GM23338 (cell line): ENCODE data around the gene GOLGA8B. TPM values are rescaled to one million over a fixed set of nuclear protein-coding genes. Genes with fewer than 3 reads are reported as not detected.

ENCODE experiments used
- ATAC-seq: fragments of 200-7000 bp; cut with Tn5 transposase; 3 replicates; pipeline ENCODE4 v1.9.1; 2020
- DNase-seq: peaks from one replicate; pipeline ENCODE4 v3.0.0-alpha.2; 2015; ENCODE audit warnings: low spot score
- H2AFZ ChIP-seq: fragments of 200-600 bp; sonication (generic); 2 replicates; pipeline ENCODE4 v1.8.0; 2016; ENCODE audit warnings: antibody characterized with exemption, mild to moderate bottlenecking, moderate library complexity
- H3F3A ChIP-seq: fragments of 200-600 bp; sonication (generic); replicated peaks from 2 replicates; pipeline ENCODE4 v1.8.0; 2017; ENCODE audit warnings: antibody characterized with exemption, mixed run types, low read depth
- H3K27ac ChIP-seq: fragments of 200-600 bp; sonication (generic); 2 replicates; pipeline ENCODE4 v1.6.1; 2016; ENCODE audit warnings: low read depth
- H3K27me3 ChIP-seq: fragments of 200-600 bp; sonication (generic); 2 replicates; pipeline ENCODE4 v1.8.0; 2016; ENCODE audit warnings: mild to moderate bottlenecking, mixed run types, moderate library complexity; ENCODE audit not compliant: insufficient read depth
- H3K36me3 ChIP-seq: fragments of 200-600 bp; sonication (generic); 2 replicates; pipeline ENCODE4 v1.8.0; 2016; ENCODE audit warnings: mild to moderate bottlenecking; ENCODE audit not compliant: insufficient read depth
- H3K4me1 ChIP-seq: fragments of 200-600 bp; sonication (generic); 2 replicates; pipeline ENCODE4 v1.8.0; 2016; ENCODE audit warnings: mild to moderate bottlenecking, moderate library complexity; ENCODE audit not compliant: insufficient read depth
- H3K4me2 ChIP-seq: fragments of 200-600 bp; sonication (generic); 2 replicates; pipeline ENCODE4 v1.7.1; 2017; ENCODE audit warnings: mixed run types
- H3K4me3 ChIP-seq: fragments of 200-600 bp; sonication (generic); 2 replicates; pipeline ENCODE4 v1.6.1; 2016; ENCODE audit warnings: mixed run types
- H3K79me2 ChIP-seq: fragments of 200-600 bp; sonication (generic); replicated peaks from 2 replicates; pipeline ENCODE4 v1.8.0; 2017; ENCODE audit warnings: mild to moderate bottlenecking; ENCODE audit not compliant: insufficient read depth
- H3K9me2 ChIP-seq: fragments of 200-600 bp; sonication (generic); 2 replicates; pipeline ENCODE4 v1.8.0; 2017; ENCODE audit not compliant: insufficient read depth
- H4K20me1 ChIP-seq: fragments of 200-600 bp; sonication (generic); replicated peaks from 2 replicates; pipeline ENCODE4 v1.8.0; 2017; ENCODE audit warnings: mild to moderate bottlenecking; ENCODE audit not compliant: insufficient read depth
- H3K27ac Mint-ChIP-seq: 2 replicates; pipeline ENCODE4 v1.8.0; 2020; ENCODE audit warnings: inconsistent platforms, mild to moderate bottlenecking, moderate library complexity, mixed read lengths
- H3K27me3 Mint-ChIP-seq: 3 replicates; pipeline ENCODE4 v1.8.0; 2022; ENCODE audit warnings: low read depth, mild to moderate bottlenecking, moderate library complexity, mixed read lengths, inconsistent platforms; ENCODE audit not compliant: insufficient read depth, poor library complexity
- H3K36me3 Mint-ChIP-seq: 3 replicates; pipeline ENCODE4 v1.8.0; 2021; ENCODE audit warnings: low read depth, mild to moderate bottlenecking, inconsistent platforms, moderate library complexity, mixed read lengths
- H3K4me1 Mint-ChIP-seq: 3 replicates; pipeline ENCODE4 v1.8.0; 2020; ENCODE audit warnings: mild to moderate bottlenecking, inconsistent platforms, mixed read lengths
- H3K4me3 Mint-ChIP-seq: 3 replicates; pipeline ENCODE4 v1.8.0; 2021; ENCODE audit warnings: moderate library complexity, mild to moderate bottlenecking, inconsistent platforms, mixed read lengths
- H3K9me3 Mint-ChIP-seq: 3 replicates; pipeline ENCODE4 v1.8.0; 2020; ENCODE audit warnings: moderate library complexity, mild to moderate bottlenecking, inconsistent platforms, mixed read lengths
- CREB1 ChIP-seq: fragments of 250-450 bp; sonication (Bioruptor Pico); IDR thresholded peaks from 2 replicates; pipeline ENCODE4 v1.5.0; 2020; ENCODE audit warnings: low read depth, mild to moderate bottlenecking, moderate library complexity
- EZH2 ChIP-seq: fragments of 200-600 bp; sonication (generic); IDR thresholded peaks from one replicate; pipeline ENCODE4 v1.8.0; 2017; ENCODE audit warnings: antibody characterized with exemption, mild to moderate bottlenecking, low read depth; ENCODE audit not compliant: unreplicated experiment
- EZH2phosphoT487 ChIP-seq: fragments of 200-600 bp; sonication (generic); IDR thresholded peaks from one replicate; pipeline ENCODE4 v1.8.1; 2018; ENCODE audit warnings: antibody characterized with exemption; ENCODE audit not compliant: unreplicated experiment
- JUNB ChIP-seq: IDR thresholded peaks from one replicate; pipeline ENCODE4 v1.6.1; 2016; ENCODE audit warnings: antibody characterized with exemption; ENCODE audit not compliant: unreplicated experiment
- POLR2AphosphoS5 ChIP-seq: IDR thresholded peaks from 2 replicates; pipeline ENCODE4 v1.6.1; 2016; ENCODE audit warnings: antibody characterized with exemption, low read depth
- STAT1 ChIP-seq: IDR thresholded peaks from one replicate; pipeline ENCODE4 v1.6.1; 2016; ENCODE audit warnings: antibody characterized with exemption; ENCODE audit not compliant: unreplicated experiment
- polyA plus RNA-seq: library from polyadenylated mRNA; unstranded; fragments of >200 nt; fragmentation: Nextera tagmentation; extraction: Ambion mirVana; gene quantifications from 2 replicates; pipeline ENCODE4 v1.2.1, GENCODE V29; 2016
- total RNA-seq: library from RNA; depleted of rRNA; stranded (reverse); fragments of >200 nt; shearing (Covaris generic); gene quantifications from 2 replicates; pipeline ENCODE4 v1.2.3, GENCODE V29; 2014
- TF ChIP-seq, protein P1 (sequence below): IDR thresholded peaks from 2 replicates; pipeline ENCODE4 v1.6.1; 2016; ENCODE audit warnings: antibody characterized with exemption
- TF ChIP-seq, protein P2 (sequence below): fragments of 250-450 bp; sonication (Bioruptor Pico); IDR thresholded peaks from 2 replicates; pipeline ENCODE4 v1.5.0; 2020; ENCODE audit warnings: mild to moderate bottlenecking, moderate library complexity

GOLGA8B gene
- total and polyA plus RNA-seq, 2 experiments from 2014 or later: 44.9 to 50.2 TPM

DNA sequence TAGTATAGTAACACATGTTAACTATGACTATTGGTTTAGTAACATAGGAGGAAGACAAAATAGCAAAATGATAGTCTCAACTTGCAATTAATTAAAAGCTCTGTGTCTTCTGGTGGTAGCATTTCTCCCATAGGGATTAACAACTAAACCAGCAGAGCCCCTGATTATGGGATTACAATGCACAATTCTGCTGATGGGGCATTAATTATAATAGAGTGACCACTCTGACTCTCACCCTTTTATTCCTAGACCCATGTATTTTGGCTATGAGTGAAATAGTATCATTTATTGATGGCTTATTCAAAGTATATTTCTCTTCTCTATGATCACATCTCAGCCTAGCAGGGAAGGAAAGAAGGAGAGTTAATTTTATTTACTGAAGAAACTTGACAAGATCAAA is 17.5 kb upstream of the GOLGA8B start:
- TF ChIP-seq, protein P1, sequence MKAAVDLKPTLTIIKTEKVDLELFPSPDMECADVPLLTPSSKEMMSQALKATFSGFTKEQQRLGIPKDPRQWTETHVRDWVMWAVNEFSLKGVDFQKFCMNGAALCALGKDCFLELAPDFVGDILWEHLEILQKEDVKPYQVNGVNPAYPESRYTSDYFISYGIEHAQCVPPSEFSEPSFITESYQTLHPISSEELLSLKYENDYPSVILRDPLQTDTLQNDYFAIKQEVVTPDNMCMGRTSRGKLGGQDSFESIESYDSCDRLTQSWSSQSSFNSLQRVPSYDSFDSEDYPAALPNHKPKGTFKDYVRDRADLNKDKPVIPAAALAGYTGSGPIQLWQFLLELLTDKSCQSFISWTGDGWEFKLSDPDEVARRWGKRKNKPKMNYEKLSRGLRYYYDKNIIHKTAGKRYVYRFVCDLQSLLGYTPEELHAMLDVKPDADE: no peak
- TF ChIP-seq POLR2AphosphoS5 (no peak), EZH2phosphoT487 (no peak), EZH2 (no peak), JUNB (no peak), STAT1 (no peak), CREB1 (CRISPR knock-in tag) (no peak)
- TF ChIP-seq, protein P2, sequence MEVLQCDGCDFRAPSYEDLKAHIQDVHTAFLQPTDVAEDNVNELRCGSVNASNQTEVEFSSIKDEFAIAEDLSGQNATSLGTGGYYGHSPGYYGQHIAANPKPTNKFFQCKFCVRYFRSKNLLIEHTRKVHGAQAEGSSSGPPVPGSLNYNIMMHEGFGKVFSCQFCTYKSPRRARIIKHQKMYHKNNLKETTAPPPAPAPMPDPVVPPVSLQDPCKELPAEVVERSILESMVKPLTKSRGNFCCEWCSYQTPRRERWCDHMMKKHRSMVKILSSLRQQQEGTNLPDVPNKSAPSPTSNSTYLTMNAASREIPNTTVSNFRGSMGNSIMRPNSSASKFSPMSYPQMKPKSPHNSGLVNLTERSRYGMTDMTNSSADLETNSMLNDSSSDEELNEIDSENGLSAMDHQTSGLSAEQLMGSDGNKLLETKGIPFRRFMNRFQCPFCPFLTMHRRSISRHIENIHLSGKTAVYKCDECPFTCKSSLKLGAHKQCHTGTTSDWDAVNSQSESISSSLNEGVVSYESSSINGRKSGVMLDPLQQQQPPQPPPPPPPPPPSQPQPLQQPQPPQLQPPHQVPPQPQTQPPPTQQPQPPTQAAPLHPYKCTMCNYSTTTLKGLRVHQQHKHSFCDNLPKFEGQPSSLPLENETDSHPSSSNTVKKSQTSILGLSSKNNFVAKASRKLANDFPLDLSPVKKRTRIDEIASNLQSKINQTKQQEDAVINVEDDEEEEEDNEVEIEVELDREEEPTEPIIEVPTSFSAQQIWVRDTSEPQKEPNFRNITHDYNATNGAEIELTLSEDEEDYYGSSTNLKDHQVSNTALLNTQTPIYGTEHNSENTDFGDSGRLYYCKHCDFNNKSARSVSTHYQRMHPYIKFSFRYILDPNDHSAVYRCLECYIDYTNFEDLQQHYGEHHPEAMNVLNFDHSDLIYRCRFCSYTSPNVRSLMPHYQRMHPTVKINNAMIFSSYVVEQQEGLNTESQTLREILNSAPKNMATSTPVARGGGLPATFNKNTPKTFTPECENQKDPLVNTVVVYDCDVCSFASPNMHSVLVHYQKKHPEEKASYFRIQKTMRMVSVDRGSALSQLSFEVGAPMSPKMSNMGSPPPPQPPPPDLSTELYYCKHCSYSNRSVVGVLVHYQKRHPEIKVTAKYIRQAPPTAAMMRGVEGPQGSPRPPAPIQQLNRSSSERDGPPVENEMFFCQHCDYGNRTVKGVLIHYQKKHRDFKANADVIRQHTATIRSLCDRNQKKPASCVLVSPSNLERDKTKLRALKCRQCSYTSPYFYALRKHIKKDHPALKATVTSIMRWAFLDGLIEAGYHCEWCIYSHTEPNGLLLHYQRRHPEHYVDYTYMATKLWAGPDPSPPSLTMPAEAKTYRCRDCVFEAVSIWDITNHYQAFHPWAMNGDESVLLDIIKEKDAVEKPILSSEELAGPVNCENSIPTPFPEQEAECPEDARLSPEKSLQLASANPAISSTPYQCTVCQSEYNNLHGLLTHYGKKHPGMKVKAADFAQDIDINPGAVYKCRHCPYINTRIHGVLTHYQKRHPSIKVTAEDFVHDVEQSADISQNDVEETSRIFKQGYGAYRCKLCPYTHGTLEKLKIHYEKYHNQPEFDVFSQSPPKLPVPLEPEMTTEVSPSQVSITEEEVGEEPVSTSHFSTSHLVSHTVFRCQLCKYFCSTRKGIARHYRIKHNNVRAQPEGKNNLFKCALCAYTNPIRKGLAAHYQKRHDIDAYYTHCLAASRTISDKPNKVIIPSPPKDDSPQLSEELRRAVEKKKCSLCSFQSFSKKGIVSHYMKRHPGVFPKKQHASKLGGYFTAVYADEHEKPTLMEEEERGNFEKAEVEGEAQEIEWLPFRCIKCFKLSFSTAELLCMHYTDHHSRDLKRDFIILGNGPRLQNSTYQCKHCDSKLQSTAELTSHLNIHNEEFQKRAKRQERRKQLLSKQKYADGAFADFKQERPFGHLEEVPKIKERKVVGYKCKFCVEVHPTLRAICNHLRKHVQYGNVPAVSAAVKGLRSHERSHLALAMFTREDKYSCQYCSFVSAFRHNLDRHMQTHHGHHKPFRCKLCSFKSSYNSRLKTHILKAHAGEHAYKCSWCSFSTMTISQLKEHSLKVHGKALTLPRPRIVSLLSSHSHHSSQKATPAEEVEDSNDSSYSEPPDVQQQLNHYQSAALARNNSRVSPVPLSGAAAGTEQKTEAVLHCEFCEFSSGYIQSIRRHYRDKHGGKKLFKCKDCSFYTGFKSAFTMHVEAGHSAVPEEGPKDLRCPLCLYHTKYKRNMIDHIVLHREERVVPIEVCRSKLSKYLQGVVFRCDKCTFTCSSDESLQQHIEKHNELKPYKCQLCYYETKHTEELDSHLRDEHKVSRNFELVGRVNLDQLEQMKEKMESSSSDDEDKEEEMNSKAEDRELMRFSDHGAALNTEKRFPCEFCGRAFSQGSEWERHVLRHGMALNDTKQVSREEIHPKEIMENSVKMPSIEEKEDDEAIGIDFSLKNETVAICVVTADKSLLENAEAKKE (CRISPR knock-in tag): no peak
- H3K4me2 ChIP-seq: no peak overlapping the region
- peaks cover 3% of the 10 kb centered on the region; the same call in 1 of the 3 replicates for H3K4me1 Mint-ChIP-seq
- H4K20me1 ChIP-seq: no peaks in the 10 kb centered on the region; the same call in 1 of the 2 replicates
- H3K4me3 Mint-ChIP-seq: no peak overlapping the region
- no peak overlapping the region for H2AFZ ChIP-seq
- no peaks in the 10 kb centered on the region for H3F3A ChIP-seq
- no peaks in the 10 kb centered on the region for H3K27me3 Mint-ChIP-seq
- no peak overlapping the region for H3K27ac ChIP-seq
- no peaks in the 10 kb centered on the region for H3K4me1 ChIP-seq
- ATAC-seq (no peak), DNase-seq (no peak)
- no peaks in the 10 kb centered on the region for H3K9me3 Mint-ChIP-seq
- no peak overlapping the region for H3K27ac Mint-ChIP-seq
- H3K36me3 Mint-ChIP-seq: no peaks in the 10 kb centered on the region
- no peak overlapping the region for H3K4me3 ChIP-seq
- no peaks in the 10 kb centered on the region for H3K9me2 ChIP-seq
- H3K36me3 ChIP-seq: no peaks in the 10 kb centered on the region
- no peaks in the 10 kb centered on the region for H3K79me2 ChIP-seq
- H3K27me3 ChIP-seq: no peaks in the 10 kb centered on the region
